RCC 7860 (cell line): ENCODE measurements around the gene TBK1.

Experiments
- DNase-seq: peaks from one replicate; pipeline ENCODE4 v3.0.0-alpha.2; 2015; ENCODE audit warnings: low spot score
- FAIRE-seq: peaks from 2 replicates; lab custom pipeline; 2012; peaks lifted over from hg19 to GRCh38; lab: Jason Lieb, UNC

The TBK1 gene

GRCh38 chr12:64450711-64451486, 1.0 kb upstream of the TBK1 start:
- FAIRE-seq: no peak

GRCh38 chr12:64452559-64453329, 824 bp downstream of the TBK1 start:
- FAIRE-seq (no peak), DNase-seq (peak; percentile 60)

More at GRCh38 chr12:64450711-64451486, 1.0 kb upstream of the TBK1 start:
- DNase-seq: peak; percentile 17

GRCh38 chr12:64455506-64455905, 3.6 kb downstream of the TBK1 start:
- DNase-seq: no peak
- FAIRE-seq: no peak

- no peak for DNase-seq
- FAIRE-seq: no peak
Observed at GRCh38 chr12:64456119-64456518, 4.2 kb downstream of the TBK1 start.

- FAIRE-seq (no peak), DNase-seq (no peak)
Observed at GRCh38 chr12:64457032-64457431, 5.1 kb downstream of the TBK1 start.

GRCh38 chr12:64457466-64457865, 5.5 kb downstream of the TBK1 start:
- FAIRE-seq: no peak
- no peak for DNase-seq

GRCh38 chr12:64457923-64458322, 6.0 kb downstream of the TBK1 start:
- FAIRE-seq: no peak
- no peak for DNase-seq

- DNase-seq: no peak
- FAIRE-seq: no peak
Observed at GRCh38 chr12:64459394-64459891, 7.5 kb downstream of the TBK1 start.

GRCh38 chr12:64461634-64462414, 9.9 kb downstream of the TBK1 start:
- FAIRE-seq: peak; percentile 75

GRCh38 chr12:64466178-64466577, 14.3 kb downstream of the TBK1 start:
- DNase-seq: no peak
- FAIRE-seq: no peak

More at GRCh38 chr12:64461634-64462414, 9.9 kb downstream of the TBK1 start:
- peak; percentile 72 for DNase-seq

GRCh38 chr12:64468966-64469365, 17.0 kb downstream of the TBK1 start:
- no peak for DNase-seq
- FAIRE-seq: no peak

GRCh38 chr12:64469455-64470142, 17.7 kb downstream of the TBK1 start:
- no peak for FAIRE-seq
- DNase-seq: no peak

GRCh38 chr12:64470495-64470894, 18.6 kb downstream of the TBK1 start:
- DNase-seq (no peak), FAIRE-seq (no peak)

GRCh38 chr12:64473176-64473575, 21.3 kb downstream of the TBK1 start:
- DNase-seq: no peak
- FAIRE-seq: no peak

GRCh38 chr12:64475518-64475917, 23.6 kb downstream of the TBK1 start:
- no peak for FAIRE-seq
- DNase-seq: no peak

GRCh38 chr12:64476844-64477243, 24.9 kb downstream of the TBK1 start:
- FAIRE-seq (no peak), DNase-seq (no peak)

GRCh38 chr12:64478661-64479060, 26.7 kb downstream of the TBK1 start:
- DNase-seq (no peak), FAIRE-seq (no peak)

GRCh38 chr12:64480148-64480547, 28.2 kb downstream of the TBK1 start:
- no peak for FAIRE-seq

GRCh38 chr12:64486657-64487056, 34.7 kb downstream of the TBK1 start:
- DNase-seq (no peak), FAIRE-seq (no peak)

More at GRCh38 chr12:64480148-64480547, 28.2 kb downstream of the TBK1 start:
- no peak for DNase-seq

- DNase-seq (no peak), FAIRE-seq (no peak)
Observed at GRCh38 chr12:64491718-64492117, 39.8 kb downstream of the TBK1 start.
